ENCODE measurements around the gene ALPG. TPM values are rescaled to one million over a fixed set of nuclear protein-coding genes. Genes with fewer than 3 reads are reported as not detected.
"Not testable (repeated sequence)": the region's sequence is repeated elsewhere in the genome, so short reads cannot be mapped to it uniquely, and the experiment has no call there.

ALPG gene
- total RNA-seq, 1 donor from 2014 or later = not detected

GRCh38 chr2:232398293-232399034 is 8.2 kb upstream of the ALPG start:
- no peak for ATAC-seq

GRCh38 chr2:232400256-232401015 is 6.2 kb upstream of the ALPG start:
- ATAC-seq = no peak

- no peak for ATAC-seq
Measured at GRCh38 chr2:232402518-232402917, 4.1 kb upstream of the ALPG start.

GRCh38 chr2:232405943-232406510 is 617 bp upstream of the ALPG start:
- no peak for ATAC-seq

GRCh38 chr2:232407428-232408150 is 945 bp downstream of the ALPG start:
- ATAC-seq = not testable (repeated sequence)

GRCh38 chr2:232408269-232408668 is 1.6 kb downstream of the ALPG start:
- ATAC-seq = not testable (repeated sequence)

- not testable (repeated sequence) for ATAC-seq
Measured at GRCh38 chr2:232409617-232410016, 3.0 kb downstream of the ALPG start.

GRCh38 chr2:232410238-232410900 is 3.7 kb downstream of the ALPG start:
- ATAC-seq = no peak

- ATAC-seq = no peak
Measured at GRCh38 chr2:232411901-232412629, 5.4 kb downstream of the ALPG start.

GRCh38 chr2:232412986-232413385 is 6.3 kb downstream of the ALPG start:
- ATAC-seq = no peak

- ATAC-seq = no peak
Measured at GRCh38 chr2:232415138-232415690, 8.6 kb downstream of the ALPG start.

- no peak for ATAC-seq
Measured at GRCh38 chr2:232415736-232416520, 9.3 kb downstream of the ALPG start.

- no peak for ATAC-seq
Measured at GRCh38 chr2:232416521-232417470, 10.2 kb downstream of the ALPG start.

- ATAC-seq = no peak
Measured at GRCh38 chr2:232417489-232417888, 10.8 kb downstream of the ALPG start.

GRCh38 chr2:232418056-232418455 is 11.4 kb downstream of the ALPG start:
- ATAC-seq = no peak

- peak; percentile 45 for ATAC-seq
Measured at GRCh38 chr2:232418466-232419244, 12.0 kb downstream of the ALPG start.

GRCh38 chr2:232419245-232420072 is 12.8 kb downstream of the ALPG start:
- peak; percentile 5 for ATAC-seq

GRCh38 chr2:232420073-232420454 is 13.4 kb downstream of the ALPG start:
- ATAC-seq = no peak

All from esophagus mucosa (tissue), 1 donor.